GM19372 (cell line): ENCODE results near the gene SPRING1.

Source experiments
- ATAC-seq: cut with Tn5 transposase; IDR thresholded peaks from one replicate; pipeline ENCODE4 v1.9.1; 2021; ENCODE audit warnings: mild to moderate bottlenecking, low read depth, moderate library complexity; ENCODE audit not compliant: unreplicated experiment

Gene SPRING1

DNA sequence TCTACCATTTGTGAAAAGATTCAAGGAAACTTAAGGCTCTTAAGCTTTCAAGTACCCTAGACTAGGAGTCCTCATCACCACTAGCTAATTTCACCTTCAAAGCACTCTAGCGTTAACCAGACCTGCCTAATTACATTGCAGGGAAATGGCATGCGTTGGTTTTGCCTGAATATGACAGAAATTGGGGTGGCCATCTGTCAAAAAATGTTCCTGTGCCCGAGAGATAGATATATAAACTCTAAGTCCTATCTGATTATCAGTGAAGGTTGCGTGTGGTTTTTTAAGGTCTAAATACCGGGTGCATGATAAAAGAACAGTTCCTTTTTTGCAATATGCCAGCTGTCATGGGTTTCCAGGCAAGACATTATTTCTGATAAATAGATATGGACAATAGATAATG is 48.3 kb downstream of the SPRING1 start:
- no peak for ATAC-seq
